Right lobe of liver (tissue), 4 donors: ENCODE results near the gene SPI1.

Source experiments
- CTCF ChIP-seq, 4 donors: fragments of 200-600 bp in 3 of 4; fragments of 450-650 bp in 1 of 4; IDR thresholded peaks; one replicate each; pipeline versions ENCODE4 v1.5.1 to v1.8.0; 2016 to 2022; ENCODE audit warnings: antibody characterized with exemption in 4 of 4, mild to moderate bottlenecking in 2 of 4
- POLR2A ChIP-seq: fragments of 450-650 bp; IDR thresholded peaks from one replicate; pipeline ENCODE4 v1.6.1; 2017; ENCODE audit warnings: antibody characterized with exemption, mild to moderate bottlenecking
- donor health status: DM: no; HTN: no; CAD: no.
- donor health status: DM: no; HTN: no; CAD: no.
- donor health status: DM: no; HTN: yes; CAD: no.

GRCh38 chr11:47318166-47318565 lies 60.2 kb downstream of the SPI1 start:
- TF ChIP-seq CTCF (IDR thresholded peaks at IDR 0.05): no peak
- TF ChIP-seq POLR2A: no peak
